OCI-LY7 (cell line): Measurements from ENCODE around the gene ATXN7L3. TPM values are rescaled to one million over a fixed set of nuclear protein-coding genes. Genes with fewer than 3 reads are reported as not detected.

Experiments used
- BruUV-seq: library from RNA; stranded (reverse); fragments of 400-500 nt; replicated peaks from 2 replicates; lab custom pipeline; 2021; lab: Mats Ljungman, UMichigan
- CTCF ChIA-PET: fragments of 300-600 bp; sonication (Branson Sonifier 250); formaldehyde crosslinking; loops from one replicate; lab custom pipeline; 2022; ENCODE audit warnings: antibody characterized with exemption; ENCODE audit not compliant: unreplicated experiment; lab: Charles Lee
- POLR2A ChIA-PET: fragments of 300-600 bp; sonication (Branson Sonifier 250); formaldehyde crosslinking; loops from one replicate; lab custom pipeline; 2022; ENCODE audit warnings: antibody characterized with exemption; lab: Charles Lee
- DNase-seq: peaks from one replicate; pipeline ENCODE4 v3.0.0-alpha.2; 2015; ENCODE audit warnings: low spot score
- H2AFZ ChIP-seq: fragments of 200-600 bp; sonication (generic), shearing (Covaris generic); 2 replicates; pipeline ENCODE4 v1.6.1; 2014; ENCODE audit warnings: mild to moderate bottlenecking, antibody characterized with exemption, low read length, moderate library complexity
- H3K27ac ChIP-seq: fragments of 200-600 bp; sonication (generic); 2 replicates; pipeline ENCODE4 v1.5.1; 2014; ENCODE audit warnings: mixed run types, low read depth, mild to moderate bottlenecking, moderate library complexity, low read length, inconsistent platforms; ENCODE audit not compliant: poor library complexity, severe bottlenecking
- H3K36me3 ChIP-seq: fragments of 200-600 bp; sonication (generic); 2 replicates; pipeline ENCODE4 v1.6.1; 2014; ENCODE audit warnings: mild to moderate bottlenecking, antibody characterized with exemption, low read length, moderate library complexity, mixed read lengths; ENCODE audit not compliant: insufficient read depth
- H3K4me1 ChIP-seq: fragments of 200-600 bp; sonication (generic); 2 replicates; pipeline ENCODE4 v1.5.1; 2014; ENCODE audit warnings: mild to moderate bottlenecking, low read length; ENCODE audit not compliant: insufficient read depth, poor library complexity, severe bottlenecking
- H3K4me2 ChIP-seq: fragments of 200-600 bp; sonication (generic); 2 replicates; pipeline ENCODE4 v1.6.1; 2014; ENCODE audit warnings: mild to moderate bottlenecking, low read length
- H3K4me3 ChIP-seq: fragments of 200-600 bp; sonication (generic); 2 replicates; pipeline ENCODE4 v1.5.1; 2014; ENCODE audit warnings: mild to moderate bottlenecking, low read depth, low read length; ENCODE audit not compliant: poor library complexity, severe bottlenecking
- H3K79me2 ChIP-seq: fragments of 200-600 bp; sonication (generic); 2 replicates; pipeline ENCODE4 v1.6.1; 2016; ENCODE audit warnings: low read depth, mild to moderate bottlenecking, low read length, moderate library complexity, mixed read lengths; ENCODE audit not compliant: insufficient read depth
- H3K9me2 ChIP-seq: fragments of 200-600 bp; sonication (generic); 2 replicates; pipeline ENCODE4 v1.6.1; 2016; ENCODE audit warnings: mild to moderate bottlenecking, low read length, mixed read lengths; ENCODE audit not compliant: insufficient read depth
- H3K9me3 ChIP-seq: fragments of 200-600 bp; sonication (generic); 2 replicates; pipeline ENCODE4 v1.6.1; 2014; ENCODE audit warnings: mild to moderate bottlenecking, mixed run types, low read length, mixed read lengths
- H4K20me1 ChIP-seq: fragments of 200-600 bp; sonication (generic); 2 replicates; pipeline ENCODE4 v1.6.1; 2014; ENCODE audit warnings: mild to moderate bottlenecking, antibody characterized with exemption, low read length, moderate library complexity, mixed read lengths; ENCODE audit not compliant: insufficient read depth
- EZH2phosphoT487 ChIP-seq: fragments of 200-600 bp; sonication (generic); IDR thresholded peaks from 2 replicates; pipeline ENCODE4 v1.6.1; 2018; ENCODE audit warnings: low read depth, borderline replicate concordance, mild to moderate bottlenecking, mixed run types, antibody characterized with exemption, low read length, moderate library complexity, mixed read lengths
- intact Hi-C: fragments of 100-400 bp; cut with micrococcal nuclease; formaldehyde crosslinking; loops from one replicate; pipeline ENCODE4 v1.10.0; 2022; ENCODE audit not compliant: unreplicated experiment
- total RNA-seq, 2 experiments: library from RNA; depleted of rRNA in 1 of 2; stranded (reverse); fragments of >200 nt in 1 of 2; shearing (Covaris generic) in 1 of 2; gene quantifications; 2 replicates each; pipeline ENCODE4 v1.2.3, GENCODE V29; 2014 to 2022
- TF ChIP-seq, protein P1 (sequence below): fragments of 200-600 bp; sonication (generic); conservative IDR thresholded peaks from 2 replicates; pipeline ENCODE4 v1.5.1; 2014; ENCODE audit warnings: mild to moderate bottlenecking, antibody characterized with exemption, low read length, moderate library complexity, mixed read lengths

ATXN7L3 gene
- total RNA-seq, 2 experiments from 2014 or later = 57.7 to 106 TPM

DNA sequence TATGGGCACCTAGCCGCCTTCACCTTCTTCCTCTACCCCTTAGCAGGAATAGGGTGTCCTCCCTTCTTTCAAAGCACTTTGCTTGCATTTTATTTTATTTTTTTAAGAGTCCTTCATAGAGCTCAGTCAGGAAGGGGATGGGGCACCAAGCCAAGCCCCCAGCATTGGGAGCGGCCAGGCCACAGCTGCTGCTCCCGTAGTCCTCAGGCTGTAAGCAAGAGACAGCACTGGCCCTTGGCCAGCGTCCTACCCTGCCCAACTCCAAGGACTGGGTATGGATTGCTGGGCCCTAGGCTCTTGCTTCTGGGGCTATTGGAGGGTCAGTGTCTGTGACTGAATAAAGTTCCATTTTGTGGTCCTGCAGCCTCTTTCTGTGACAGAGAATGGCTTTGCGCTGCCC, 8.3 kb downstream of the ATXN7L3 start:
- no TSS peak for BruUV-seq
- ChIA-PET POLR2A (interaction anchor here (0.6 kb wide), 1 partner anchor 44 kb away, joined by 3 read pairs; no protein-coding TSS in a partner anchor), CTCF (no interaction called here)
- TF ChIP-seq, protein P1, sequence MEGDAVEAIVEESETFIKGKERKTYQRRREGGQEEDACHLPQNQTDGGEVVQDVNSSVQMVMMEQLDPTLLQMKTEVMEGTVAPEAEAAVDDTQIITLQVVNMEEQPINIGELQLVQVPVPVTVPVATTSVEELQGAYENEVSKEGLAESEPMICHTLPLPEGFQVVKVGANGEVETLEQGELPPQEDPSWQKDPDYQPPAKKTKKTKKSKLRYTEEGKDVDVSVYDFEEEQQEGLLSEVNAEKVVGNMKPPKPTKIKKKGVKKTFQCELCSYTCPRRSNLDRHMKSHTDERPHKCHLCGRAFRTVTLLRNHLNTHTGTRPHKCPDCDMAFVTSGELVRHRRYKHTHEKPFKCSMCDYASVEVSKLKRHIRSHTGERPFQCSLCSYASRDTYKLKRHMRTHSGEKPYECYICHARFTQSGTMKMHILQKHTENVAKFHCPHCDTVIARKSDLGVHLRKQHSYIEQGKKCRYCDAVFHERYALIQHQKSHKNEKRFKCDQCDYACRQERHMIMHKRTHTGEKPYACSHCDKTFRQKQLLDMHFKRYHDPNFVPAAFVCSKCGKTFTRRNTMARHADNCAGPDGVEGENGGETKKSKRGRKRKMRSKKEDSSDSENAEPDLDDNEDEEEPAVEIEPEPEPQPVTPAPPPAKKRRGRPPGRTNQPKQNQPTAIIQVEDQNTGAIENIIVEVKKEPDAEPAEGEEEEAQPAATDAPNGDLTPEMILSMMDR = no peak
- TF ChIP-seq EZH2phosphoT487 = no peak
- Histone ChIP-seq H4K20me1 (no peaks in the 10 kb centered on the region), H3K4me2 (no peak overlapping the region), H3K79me2 (peaks cover 9% of the 10 kb centered on the region; the same call in 1 of the 2 replicates), H2AFZ (no peak overlapping the region), H3K27ac (no peak overlapping the region), H3K36me3 (peaks cover 67% of the 10 kb centered on the region), H3K4me1 (peaks cover 8% of the 10 kb centered on the region), H3K9me3 (no peaks in the 10 kb centered on the region), H3K9me2 (no peaks in the 10 kb centered on the region), H3K4me3 (no peak overlapping the region)
- no peak for DNase-seq
- intact Hi-C loops = no loop called here

DNA sequence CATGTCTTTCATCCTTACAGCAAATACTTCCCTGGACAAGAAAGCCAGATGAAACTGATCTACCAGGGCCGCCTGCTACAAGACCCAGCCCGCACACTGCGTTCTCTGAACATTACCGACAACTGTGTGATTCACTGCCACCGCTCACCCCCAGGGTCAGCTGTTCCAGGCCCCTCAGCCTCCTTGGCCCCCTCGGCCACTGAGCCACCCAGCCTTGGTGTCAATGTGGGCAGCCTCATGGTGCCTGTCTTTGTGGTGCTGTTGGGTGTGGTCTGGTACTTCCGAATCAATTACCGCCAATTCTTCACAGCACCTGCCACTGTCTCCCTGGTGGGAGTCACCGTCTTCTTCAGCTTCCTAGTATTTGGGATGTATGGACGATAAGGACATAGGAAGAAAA, 9.2 kb downstream of the ATXN7L3 start:
- Histone ChIP-seq H3K9me3 (no peaks in the 10 kb centered on the region), H3K36me3 (peaks cover 59% of the 10 kb centered on the region), H3K4me2 (no peak overlapping the region), H4K20me1 (peaks cover 3% of the 10 kb centered on the region; the same call in 1 of the 2 replicates), H3K79me2 (peaks cover 18% of the 10 kb centered on the region), H3K9me2 (no peaks in the 10 kb centered on the region), H3K27ac (no peak overlapping the region), H3K4me1 (peaks cover 8% of the 10 kb centered on the region), H2AFZ (no peak overlapping the region), H3K4me3 (no peak overlapping the region)
- ChIA-PET POLR2A (no interaction called here), CTCF (no interaction called here)
- no peak for DNase-seq
- BruUV-seq = no TSS peak
- TF ChIP-seq, protein P1 = no peak
- no peak for TF ChIP-seq EZH2phosphoT487
- intact Hi-C loops = no loop called here

DNA sequence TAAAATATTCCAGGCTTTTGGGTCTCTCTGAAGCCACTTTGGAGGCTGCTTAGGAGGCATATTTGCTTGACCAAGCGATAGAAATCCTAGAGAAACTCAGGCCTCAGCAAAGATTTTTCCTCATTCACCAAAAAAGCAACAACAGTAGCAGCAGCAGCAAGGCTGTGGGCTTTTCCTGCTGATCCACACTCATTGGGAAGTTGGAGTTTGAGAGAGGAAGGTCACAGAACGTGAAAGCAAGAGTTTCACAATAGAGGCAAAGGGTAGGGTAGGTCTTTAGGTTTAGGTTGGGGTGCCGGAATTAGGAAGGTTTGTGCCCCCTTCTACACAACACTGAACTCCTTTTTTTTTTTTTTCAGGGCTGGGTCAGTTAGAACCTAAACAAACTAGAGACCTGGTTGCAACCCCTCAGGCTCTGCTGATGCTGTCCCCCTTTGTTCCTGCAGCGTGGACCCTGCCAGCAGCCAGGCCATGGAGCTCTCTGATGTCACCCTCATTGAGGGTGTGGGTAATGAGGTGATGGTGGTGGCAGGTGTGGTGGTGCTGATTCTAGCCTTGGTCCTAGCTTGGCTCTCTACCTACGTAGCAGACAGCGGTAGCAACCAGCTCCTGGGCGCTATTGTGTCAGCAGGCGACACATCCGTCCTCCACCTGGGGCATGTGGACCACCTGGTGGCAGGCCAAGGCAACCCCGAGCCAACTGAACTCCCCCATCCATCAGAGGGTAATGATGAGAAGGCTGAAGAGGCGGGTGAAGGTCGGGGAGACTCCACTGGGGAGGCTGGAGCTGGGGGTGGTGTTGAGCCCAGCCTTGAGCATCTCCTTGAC, 10.9 kb downstream of the ATXN7L3 start:
- Histone ChIP-seq H3K4me3 (no peak overlapping the region), H4K20me1 (peaks cover 18% of the 10 kb centered on the region), H3K27ac (no peak overlapping the region), H3K4me1 (peaks cover 25% of the 10 kb centered on the region), H3K4me2 (peak overlapping the region; percentile 90; the same call in 1 of the 2 replicates), H3K9me2 (no peaks in the 10 kb centered on the region), H3K36me3 (peaks cover 48% of the 10 kb centered on the region), H3K79me2 (peaks cover 35% of the 10 kb centered on the region), H2AFZ (no peak overlapping the region), H3K9me3 (no peaks in the 10 kb centered on the region)
- POLR2A ChIA-PET = no interaction called here
- no TSS peak for BruUV-seq
- DNase-seq = no peak
- CTCF ChIA-PET = no interaction called here
- no peak for TF ChIP-seq EZH2phosphoT487
- TF ChIP-seq, protein P1 = no peak
- intact Hi-C loops = loop anchor here (5.0 kb wide), 2 partner anchors 46 to 116 kb away; partner anchors contain the start of genes G6PC3 and HROB
